ENCODE measurements around the gene TREM2.

Gene TREM2

DNA sequence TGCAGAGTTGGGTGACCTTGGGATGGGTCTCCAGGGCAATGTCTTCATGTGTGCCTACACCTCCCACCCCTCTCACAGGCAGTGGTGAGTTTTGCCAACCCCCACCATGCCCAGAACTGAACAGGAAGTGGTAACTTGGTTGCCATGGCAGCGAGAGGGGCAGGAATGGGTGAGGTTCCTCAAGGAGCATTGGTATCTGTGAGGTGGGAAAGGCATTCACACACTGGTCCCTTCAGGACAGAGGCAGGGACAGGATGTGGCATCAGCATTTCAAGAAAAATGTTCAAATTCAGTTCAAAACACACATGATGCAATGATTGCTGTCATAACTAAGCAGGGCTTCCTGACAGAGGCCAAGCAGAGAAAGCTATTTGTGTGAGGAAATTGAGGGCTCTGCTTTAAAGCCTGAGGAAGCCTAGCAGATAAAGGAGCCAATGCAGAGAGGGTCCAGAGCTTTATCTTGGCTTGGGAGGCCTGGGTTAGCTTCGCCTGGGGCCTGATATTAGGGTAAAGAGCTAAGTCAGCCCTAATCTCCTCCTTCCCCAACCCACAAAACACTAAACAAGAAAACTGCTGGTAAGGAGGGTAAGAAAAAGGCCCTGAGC, 37.5 kb upstream of the TREM2 start:
- TF ChIP-seq, protein P1, sequence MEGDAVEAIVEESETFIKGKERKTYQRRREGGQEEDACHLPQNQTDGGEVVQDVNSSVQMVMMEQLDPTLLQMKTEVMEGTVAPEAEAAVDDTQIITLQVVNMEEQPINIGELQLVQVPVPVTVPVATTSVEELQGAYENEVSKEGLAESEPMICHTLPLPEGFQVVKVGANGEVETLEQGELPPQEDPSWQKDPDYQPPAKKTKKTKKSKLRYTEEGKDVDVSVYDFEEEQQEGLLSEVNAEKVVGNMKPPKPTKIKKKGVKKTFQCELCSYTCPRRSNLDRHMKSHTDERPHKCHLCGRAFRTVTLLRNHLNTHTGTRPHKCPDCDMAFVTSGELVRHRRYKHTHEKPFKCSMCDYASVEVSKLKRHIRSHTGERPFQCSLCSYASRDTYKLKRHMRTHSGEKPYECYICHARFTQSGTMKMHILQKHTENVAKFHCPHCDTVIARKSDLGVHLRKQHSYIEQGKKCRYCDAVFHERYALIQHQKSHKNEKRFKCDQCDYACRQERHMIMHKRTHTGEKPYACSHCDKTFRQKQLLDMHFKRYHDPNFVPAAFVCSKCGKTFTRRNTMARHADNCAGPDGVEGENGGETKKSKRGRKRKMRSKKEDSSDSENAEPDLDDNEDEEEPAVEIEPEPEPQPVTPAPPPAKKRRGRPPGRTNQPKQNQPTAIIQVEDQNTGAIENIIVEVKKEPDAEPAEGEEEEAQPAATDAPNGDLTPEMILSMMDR (IDR thresholded peaks at IDR 0.05; ENCODE audit: low read depth, low read length, missing control alignments), result no peak
- no peak overlapping the region for H3K4me3 ChIP-seq (replicated peaks; ENCODE audit: low read depth, low read length)
- DNase-seq (ENCODE audit: extremely low read depth, low read depth), result no peak

DNA sequence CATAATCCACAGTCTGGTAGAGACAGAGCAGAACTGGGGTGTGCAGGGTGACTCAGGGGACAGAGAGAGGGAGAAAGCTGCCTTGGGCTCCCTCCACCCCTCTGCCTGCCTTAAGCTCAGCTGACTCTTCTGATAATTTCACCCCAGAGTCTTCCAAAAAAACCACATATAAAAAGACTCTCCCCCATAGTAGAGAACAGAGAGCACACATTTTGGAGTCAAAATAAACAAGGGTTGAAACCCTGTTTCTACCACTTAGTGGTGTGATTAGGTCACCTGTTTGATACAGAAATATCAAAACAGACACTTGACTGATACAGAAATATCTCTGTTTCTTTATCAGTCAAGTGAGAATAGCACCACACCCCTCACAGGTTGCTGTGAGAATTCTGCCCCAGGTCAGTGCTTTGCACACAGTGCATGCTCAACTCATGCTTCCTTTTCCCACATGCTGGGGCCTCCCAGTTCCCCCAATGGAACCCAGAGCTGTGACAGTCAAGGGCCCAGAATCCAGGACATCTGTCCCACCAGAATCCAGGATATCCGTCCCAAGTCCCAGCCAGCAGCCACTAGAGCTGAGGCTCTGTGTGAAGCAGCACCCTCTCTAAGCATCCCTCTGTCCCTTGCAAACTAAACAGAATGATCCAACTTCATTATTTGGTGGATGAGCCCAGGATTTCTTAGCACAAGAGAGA, 36.8 kb upstream of the TREM2 start:
- DNase-seq (ENCODE audit: extremely low read depth, low read depth), result no peak
- TF ChIP-seq, protein P1 (IDR thresholded peaks at IDR 0.05; ENCODE audit: low read depth, low read length, missing control alignments), result no peak
- H3K4me3 ChIP-seq (replicated peaks; ENCODE audit: low read depth, low read length), result no peak overlapping the region

DNA sequence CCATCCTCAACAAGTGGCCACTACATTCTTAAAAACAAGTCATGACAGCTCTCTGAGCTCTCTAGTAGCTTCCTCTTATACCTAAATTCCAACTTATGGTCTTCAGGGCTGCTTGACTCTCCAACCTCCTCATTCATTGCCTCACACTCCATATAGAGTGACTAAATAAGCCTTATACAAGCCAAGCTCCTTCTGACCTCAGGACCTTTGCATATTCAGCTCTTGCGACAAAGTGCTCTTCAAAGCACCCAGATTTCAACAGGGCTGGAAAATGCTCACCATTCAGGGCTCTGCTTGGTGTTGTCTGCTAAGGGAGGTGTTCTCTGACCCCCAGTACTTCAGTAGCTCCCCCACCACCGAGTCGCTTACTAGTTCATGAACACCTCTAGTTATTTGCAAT, 34.3 kb upstream of the TREM2 start:
- H3K4me3 ChIP-seq (replicated peaks; ENCODE audit: low read depth, low read length), result no peak overlapping the region
- DNase-seq (ENCODE audit: extremely low read depth, low read depth), result no peak
- TF ChIP-seq, protein P1 (IDR thresholded peaks at IDR 0.05; ENCODE audit: low read depth, low read length, missing control alignments), result no peak

DNA sequence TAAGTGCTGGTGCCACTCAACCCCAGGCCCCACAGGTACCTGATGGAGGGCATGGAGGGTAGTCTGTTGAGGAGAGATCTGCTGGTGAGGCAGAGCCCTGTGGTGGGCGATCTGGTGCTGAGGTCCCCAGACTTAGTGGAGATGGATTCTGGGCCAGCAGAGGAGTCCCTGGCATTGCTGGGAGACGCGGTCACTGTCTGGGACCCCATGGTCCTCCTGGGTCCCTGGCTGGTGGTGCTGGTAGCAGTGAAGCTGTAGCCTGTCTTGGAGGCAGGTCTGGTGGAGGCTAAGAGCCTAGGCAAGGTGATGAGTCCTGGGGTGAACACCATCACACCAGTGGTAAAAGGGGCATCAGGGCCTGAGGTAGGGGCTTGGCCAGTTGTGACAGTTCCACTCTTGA, 31.5 kb upstream of the TREM2 start:
- TF ChIP-seq, protein P1 (IDR thresholded peaks at IDR 0.05; ENCODE audit: low read depth, low read length, missing control alignments), result no peak
- no peak for DNase-seq (ENCODE audit: extremely low read depth, low read depth)
- no peak overlapping the region for H3K4me3 ChIP-seq (replicated peaks; ENCODE audit: low read depth, low read length)

DNA sequence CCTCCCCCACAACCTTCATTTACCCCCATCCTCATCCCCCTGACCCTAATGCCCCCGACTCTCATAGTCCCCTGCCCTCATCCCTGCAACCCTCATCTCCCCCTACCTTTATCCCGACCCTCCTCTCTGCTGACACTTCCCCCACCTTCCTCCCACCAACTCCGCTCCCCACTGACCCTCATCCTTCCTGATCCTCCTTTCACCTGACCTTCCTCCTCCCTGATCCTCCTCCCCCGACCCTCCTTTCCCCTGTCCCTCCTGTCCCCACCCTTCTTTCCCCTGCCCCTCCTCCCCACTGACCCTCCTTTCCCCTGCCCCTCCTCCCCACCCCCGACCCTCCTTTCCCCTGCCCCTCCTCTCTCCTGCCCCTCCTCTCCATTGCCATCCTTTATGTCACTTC, 31.0 kb upstream of the TREM2 start:
- TF ChIP-seq, protein P1 (IDR thresholded peaks at IDR 0.05; ENCODE audit: low read depth, low read length, missing control alignments), result no peak
- no peak for DNase-seq (ENCODE audit: extremely low read depth, low read depth)
- H3K4me3 ChIP-seq (replicated peaks; ENCODE audit: low read depth, low read length), result no peak overlapping the region

DNA sequence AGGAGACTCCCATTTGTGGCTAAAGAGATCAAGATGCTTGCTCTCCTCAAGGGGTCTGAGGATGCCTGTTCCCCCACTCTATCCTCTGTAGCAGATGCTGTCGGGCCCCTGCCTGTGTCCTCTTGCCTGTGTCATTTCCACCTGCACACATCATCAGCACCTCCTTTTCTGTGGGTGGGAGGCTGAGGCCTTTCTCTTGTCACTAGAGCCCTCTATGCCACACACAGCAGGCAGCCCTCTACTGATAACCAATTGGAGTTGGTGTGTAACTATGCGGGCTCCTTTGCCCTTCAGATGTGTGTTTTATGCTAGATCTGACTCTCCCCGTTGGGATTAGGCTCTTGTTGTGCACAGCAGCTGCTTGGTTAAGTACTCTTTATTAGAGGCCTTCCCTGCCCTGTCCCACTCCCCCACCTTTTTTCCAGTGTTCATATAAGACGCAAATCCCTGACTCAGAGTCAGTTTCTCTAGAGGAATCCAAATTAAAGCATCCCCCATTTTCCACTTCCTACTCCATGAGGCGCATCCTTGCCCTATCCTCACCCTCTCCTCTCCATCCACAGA, 30.3 kb upstream of the TREM2 start:
- no peak overlapping the region for H3K4me3 ChIP-seq (replicated peaks; ENCODE audit: low read depth, low read length)
- no peak for DNase-seq (ENCODE audit: extremely low read depth, low read depth)
- TF ChIP-seq, protein P1 (IDR thresholded peaks at IDR 0.05; ENCODE audit: low read depth, low read length, missing control alignments), result no peak
